Measurements from ENCODE around the gene RAPGEF1.
A peak's percentile ranks its signal among the peaks of the same experiment; 100 is the strongest.

RAPGEF1 gene

GRCh38 chr9:131625508-131625787, 114.4 kb downstream of the RAPGEF1 start:
- no peak for DNase-seq (ENCODE audit: low spot score)

GRCh38 chr9:131624636-131625507, 115.0 kb downstream of the RAPGEF1 start:
- DNase-seq (ENCODE audit: low spot score) = no peak

GRCh38 chr9:131623655-131624330, 116.1 kb downstream of the RAPGEF1 start:
- DNase-seq (ENCODE audit: low spot score) = no peak

GRCh38 chr9:131622523-131622922, 117.4 kb downstream of the RAPGEF1 start:
- DNase-seq (ENCODE audit: low spot score) = no peak

- DNase-seq (ENCODE audit: low spot score) = no peak
These were observed 118.1 kb downstream of the RAPGEF1 start for GRCh38 chr9:131621551-131622358.

- DNase-seq (ENCODE audit: low spot score) = no peak
These were observed 118.9 kb downstream of the RAPGEF1 start for GRCh38 chr9:131620764-131621520.

GRCh38 chr9:131619680-131620079, 120.2 kb downstream of the RAPGEF1 start:
- no peak for DNase-seq (ENCODE audit: low spot score)

- no peak for DNase-seq (ENCODE audit: low spot score)
These were observed 121.1 kb downstream of the RAPGEF1 start for GRCh38 chr9:131618785-131619184.

- DNase-seq (ENCODE audit: low spot score) = no peak
These were observed 121.8 kb downstream of the RAPGEF1 start for GRCh38 chr9:131618071-131618479.

GRCh38 chr9:131617611-131618010, 122.3 kb downstream of the RAPGEF1 start:
- no peak for DNase-seq (ENCODE audit: low spot score)

GRCh38 chr9:131616983-131617604, 122.8 kb downstream of the RAPGEF1 start:
- DNase-seq (ENCODE audit: low spot score) = no peak

- no peak for DNase-seq (ENCODE audit: low spot score)
These were observed 125.4 kb downstream of the RAPGEF1 start for GRCh38 chr9:131614340-131614915.

- no peak for DNase-seq (ENCODE audit: low spot score)
These were observed 126.0 kb downstream of the RAPGEF1 start for GRCh38 chr9:131613921-131614320.

- DNase-seq (ENCODE audit: low spot score) = no peak
These were observed 127.0 kb downstream of the RAPGEF1 start for GRCh38 chr9:131612851-131613250.

GRCh38 chr9:131611586-131612315, 128.1 kb downstream of the RAPGEF1 start:
- no peak for DNase-seq (ENCODE audit: low spot score)

GRCh38 chr9:131610231-131610761, 129.6 kb downstream of the RAPGEF1 start:
- peak; percentile 74 for DNase-seq (ENCODE audit: low spot score)

GRCh38 chr9:131609099-131609830, 130.6 kb downstream of the RAPGEF1 start:
- peak; percentile 79 for DNase-seq (ENCODE audit: low spot score)

GRCh38 chr9:131608493-131609037, 131.3 kb downstream of the RAPGEF1 start:
- DNase-seq (ENCODE audit: low spot score) = peak; percentile 94

GRCh38 chr9:131607591-131607990, 132.3 kb downstream of the RAPGEF1 start:
- DNase-seq (ENCODE audit: low spot score) = no peak
